Heart right ventricle (tissue), 16 donors: ENCODE results near the gene KLHL29. TPM values are rescaled to one million over a fixed set of nuclear protein-coding genes. Genes with fewer than 3 reads are reported as not detected.

Experiments
- ATAC-seq, 8 donors: fragments of 200-7000 bp; cut with Tn5 transposase; one replicate each; pipeline ENCODE4 v1.9.1; 2020; ENCODE audit warnings: mild to moderate bottlenecking in 8 of 8, moderate library complexity in 8 of 8, moderate number of reproducible peaks in 1 of 8
- DNase-seq, 2 donors: peaks; one replicate each; pipeline ENCODE4 v3.0.0-alpha.2; 2020
- H3K27ac ChIP-seq, 10 donors: fragments of 200-600 bp; sonication (generic) in 2 of 10; one replicate each; pipeline versions ENCODE4 v1.5.0 to v1.8.0; 2020 to 2022; ENCODE audit warnings: mild to moderate bottlenecking in 3 of 10
- H3K27me3 ChIP-seq, 7 donors: fragments of 200-600 bp; one replicate each; pipeline ENCODE4 v1.8.0; 2021 to 2022; ENCODE audit warnings: mild to moderate bottlenecking in 2 of 7
- H3K36me3 ChIP-seq, 9 donors: fragments of 200-600 bp; sonication (generic) in 1 of 9; one replicate each; pipeline versions ENCODE4 v1.5.0 to v1.8.0; 2020 to 2022; ENCODE audit warnings: mild to moderate bottlenecking in 2 of 9
- H3K4me1 ChIP-seq, 9 donors: fragments of 200-600 bp; sonication (generic) in 1 of 9; one replicate each; pipeline versions ENCODE4 v1.5.0 to v1.8.0; 2020 to 2022; ENCODE audit warnings: mild to moderate bottlenecking in 4 of 9
- H3K4me3 ChIP-seq, 10 donors: fragments of 200-600 bp; sonication (generic) in 2 of 10; one replicate each; pipeline versions ENCODE4 v1.5.0 to v1.8.0; 2020 to 2022; ENCODE audit warnings: mild to moderate bottlenecking in 7 of 10, moderate library complexity in 2 of 10
- H3K9me3 ChIP-seq, 11 donors: fragments of 200-600 bp in 10 of 11; sonication (generic) in 2 of 11; one replicate each; pipeline versions ENCODE4 v1.5.0 to v1.8.0; 2013 to 2022; ENCODE audit warnings: mild to moderate bottlenecking in 2 of 11, control low read depth in 1 of 11, moderate library complexity in 1 of 11
- WGBS, 2 donors: extraction: QIAGEN DNeasy Blood & Tissue Kit; methylation state at CpG; one replicate each; pipeline ENCODE4 v1.1.7; 2013; ENCODE audit warnings: inconsistent platforms in 1 of 2; 5-methylcytosine and 5-hydroxymethylcytosine counted together
- intact Hi-C, 10 donors: fragments of 100-400 bp; cut with DNase I; formaldehyde crosslinking; loops; one replicate each; pipeline versions ENCODE4 v1.11.1 to v1.14.2; 2022
- polyA plus RNA-seq, 2 donors: library from polyadenylated mRNA; stranded (reverse); fragments of 200-250 nt; gene quantifications; one replicate each; pipeline ENCODE4 v1.2.3, GENCODE V29; 2013
- total RNA-seq, 10 donors: library from RNA; stranded (reverse); fragmentation: NEBNext Ultra II Directional in 3 of 10; extraction: Animal tissue kit (Norgen Biotek cat#: 25700) in 3 of 10; gene quantifications; one replicate each; pipeline versions ENCODE4 v1.2.1 to v1.2.4, GENCODE V29; 2021 to 2023
- TF ChIP-seq, protein P1 (sequence below), 9 donors: fragments of 200-600 bp; sonication (generic) in 2 of 9; IDR thresholded peaks; one replicate each; pipeline versions ENCODE4 v1.5.0 to v1.8.0; 2021 to 2022; ENCODE audit warnings: antibody characterized with exemption in 9 of 9, mild to moderate bottlenecking in 5 of 9, moderate library complexity in 1 of 9
- donor health status: Arrhythmogenic right ventricular cardiomyopathy.
- donor health status: ischemic (EF 13 %, LVEDD 7.1; RV severe dilation, severe dysfunction).
- donor health status: healthy with polysubstance abuse.
- donor health status: DM: no; HTN: yes; CAD: no.
- donor health status: DM: no; HTN: no; CAD: no.
- donor health status: ischemic (EF 25% LVEDD 6.9; RV normal size, moderate dysfunction).
- donor health status: ischemic (EF 25% LVEDD 5.7; RV mildly dilated, moderate dysfunction).
- donor health status: healthy.
- donor health status: DM: yes; HTN: yes; CAD: no.
- donor health status: Ischemic cardiomyopathy.
- donor health status: ischemic (EF 35%, LVEDD 5.7; RV mildly dilated, moderate dysfunction).
- donor health status: nonischemic (EF 11% LVEDD 7.7; RV severe dilation, severe dysfunction).
- donor health status: DM: yes; HTN: yes; CAD: no.
- donor health status: PGD.
- donor health status: ischemic (EF 29% LVEDD 5.4; RV normal size, mild dysfunction).
- donor health status: nonischemic (EF 23%, LVEDD 6.1; RV moderate dilation, normal function).

Gene KLHL29
- total and polyA plus RNA-seq, 12 donors: 0.71 to 1.5 (median 1.0) TPM

DNA sequence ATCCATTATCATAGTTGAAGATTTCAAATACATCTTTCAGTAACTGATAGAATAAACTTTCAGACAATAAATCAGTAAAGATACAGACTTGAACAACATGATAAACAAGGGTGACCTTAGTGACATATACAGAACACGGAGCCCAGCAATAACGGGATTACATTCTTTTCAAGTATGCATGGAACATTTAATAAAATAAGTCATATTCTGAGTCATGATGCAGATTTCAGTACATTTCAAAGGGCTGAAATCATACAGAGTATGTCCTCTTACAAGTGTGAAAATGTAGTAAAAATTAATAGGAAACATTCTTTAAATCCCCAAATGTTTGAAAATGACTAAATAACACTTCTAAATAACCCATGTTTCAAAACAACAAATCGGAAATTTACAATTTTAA, 17.2 kb upstream of the KLHL29 start:
- no peak for DNase-seq
- ATAC-seq: no peak
- Histone ChIP-seq H3K4me1 (no peaks in the 10 kb centered on the region), H3K4me3 (no peak overlapping the region), H3K27ac (no peak overlapping the region), H3K9me3 (no peaks in the 10 kb centered on the region), H3K36me3 (no peaks in the 10 kb centered on the region), H3K27me3 (peaks cover 0 to 46% (median 7%) of the 10 kb centered on the region in 7 donors)
- intact Hi-C loops: no loop called here
- TF ChIP-seq, protein P1, sequence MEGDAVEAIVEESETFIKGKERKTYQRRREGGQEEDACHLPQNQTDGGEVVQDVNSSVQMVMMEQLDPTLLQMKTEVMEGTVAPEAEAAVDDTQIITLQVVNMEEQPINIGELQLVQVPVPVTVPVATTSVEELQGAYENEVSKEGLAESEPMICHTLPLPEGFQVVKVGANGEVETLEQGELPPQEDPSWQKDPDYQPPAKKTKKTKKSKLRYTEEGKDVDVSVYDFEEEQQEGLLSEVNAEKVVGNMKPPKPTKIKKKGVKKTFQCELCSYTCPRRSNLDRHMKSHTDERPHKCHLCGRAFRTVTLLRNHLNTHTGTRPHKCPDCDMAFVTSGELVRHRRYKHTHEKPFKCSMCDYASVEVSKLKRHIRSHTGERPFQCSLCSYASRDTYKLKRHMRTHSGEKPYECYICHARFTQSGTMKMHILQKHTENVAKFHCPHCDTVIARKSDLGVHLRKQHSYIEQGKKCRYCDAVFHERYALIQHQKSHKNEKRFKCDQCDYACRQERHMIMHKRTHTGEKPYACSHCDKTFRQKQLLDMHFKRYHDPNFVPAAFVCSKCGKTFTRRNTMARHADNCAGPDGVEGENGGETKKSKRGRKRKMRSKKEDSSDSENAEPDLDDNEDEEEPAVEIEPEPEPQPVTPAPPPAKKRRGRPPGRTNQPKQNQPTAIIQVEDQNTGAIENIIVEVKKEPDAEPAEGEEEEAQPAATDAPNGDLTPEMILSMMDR (IDR thresholded peaks at IDR 0.05): no peak
- 65 to 77% methylated on average over 3 of the region's 3 CpGs for WGBS, 2 donors

GRCh38 chr2:23373666-23374065, 11.3 kb upstream of the KLHL29 start:
- Histone ChIP-seq H3K36me3 (no peaks in the 10 kb centered on the region), H3K9me3 (peaks cover 0 to 5% (median 0%) of the 10 kb centered on the region in 11 donors), H3K4me3 (no peak overlapping the region), H3K4me1 (no peaks in the 10 kb centered on the region), H3K27ac (no peak overlapping the region), H3K27me3 (peaks cover 0 to 20% (median 12%) of the 10 kb centered on the region in 7 donors)
- ATAC-seq: no peak
- TF ChIP-seq, protein P1 (IDR thresholded peaks at IDR 0.05): no peak
- WGBS, 2 donors: 82 to 87% methylated on average over 8 of the region's 8 CpGs
- intact Hi-C loops: no loop called here
- no peak for DNase-seq

DNA sequence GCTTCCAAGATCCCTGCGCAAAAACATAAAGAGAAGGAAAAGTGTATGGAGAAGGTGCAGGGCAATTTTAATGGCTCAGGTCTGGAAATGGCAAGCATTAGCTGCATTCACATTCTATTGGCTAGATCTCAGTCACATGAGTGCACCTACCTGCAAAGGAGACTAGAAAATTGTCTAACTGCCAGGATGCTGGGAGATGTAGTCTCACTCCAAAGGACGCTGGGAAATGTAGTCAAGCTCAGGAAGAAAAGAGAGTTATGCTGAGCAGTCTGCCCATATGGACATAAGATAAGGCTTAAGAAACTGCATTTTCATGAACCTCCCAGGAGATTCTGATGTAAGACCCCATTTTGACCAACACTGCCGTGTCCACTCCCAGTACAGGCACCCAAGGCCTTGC, 9.5 kb upstream of the KLHL29 start:
- peaks cover 0 to 30% (median 16%) of the 10 kb centered on the region in 7 donors for H3K27me3 ChIP-seq
- H3K9me3 ChIP-seq: peaks cover 0 to 5% (median 0%) of the 10 kb centered on the region in 11 donors
- no peak overlapping the region for H3K27ac ChIP-seq
- whole genome bisulfite sequencing, 2 donors: 78 to 81% methylated on average over 3 of the region's 3 CpGs
- intact Hi-C loops: no loop called here
- no peaks in the 10 kb centered on the region for H3K36me3 ChIP-seq
- ATAC-seq (no peak), DNase-seq (no peak)
- no peak overlapping the region for H3K4me3 ChIP-seq
- TF ChIP-seq, protein P1 (IDR thresholded peaks at IDR 0.05): no peak
- peaks cover 0 to 5% (median 0%) of the 10 kb centered on the region in 9 donors for H3K4me1 ChIP-seq

GRCh38 chr2:23376075-23376474, 8.9 kb upstream of the KLHL29 start:
- ATAC-seq (no peak), DNase-seq (no peak)
- 83 to 84% methylated on average over 5 of the region's 5 CpGs for WGBS, 2 donors
- H3K4me3 ChIP-seq: no peak overlapping the region
- no peak overlapping the region for H3K27ac ChIP-seq
- H3K36me3 ChIP-seq: no peaks in the 10 kb centered on the region
- H3K9me3 ChIP-seq: peaks cover 0 to 5% (median 0%) of the 10 kb centered on the region in 11 donors
- peaks cover 0 to 30% (median 16%) of the 10 kb centered on the region in 7 donors for H3K27me3 ChIP-seq
- TF ChIP-seq, protein P1 (IDR thresholded peaks at IDR 0.05): no peak
- H3K4me1 ChIP-seq: peaks cover 0 to 11% (median 4%) of the 10 kb centered on the region in 9 donors
- intact Hi-C loops: no loop called here
